HG03354 (cell line): ENCODE results near the gene ING3.

Experiments used
- ATAC-seq: cut with Tn5 transposase; IDR thresholded peaks from one replicate; pipeline ENCODE4 v1.9.1; 2021; ENCODE audit warnings: mild to moderate bottlenecking; ENCODE audit not compliant: unreplicated experiment, poor library complexity, severe bottlenecking

The ING3 gene

GRCh38 chr7:121020989-121021969 lies 70.7 kb downstream of the ING3 start:
- no peak for ATAC-seq

- no peak for ATAC-seq
Observed at GRCh38 chr7:121023194-121023593, 72.6 kb downstream of the ING3 start.

- ATAC-seq = no peak
Observed at GRCh38 chr7:121023683-121024511, 73.3 kb downstream of the ING3 start.

GRCh38 chr7:121024611-121025010 lies 74.0 kb downstream of the ING3 start:
- ATAC-seq = no peak

- ATAC-seq = no peak
Observed at GRCh38 chr7:121026159-121026558, 75.6 kb downstream of the ING3 start.

- no peak for ATAC-seq
Observed at GRCh38 chr7:121026577-121027111, 76.1 kb downstream of the ING3 start.
